Activated CD8-positive, alpha-beta memory T cell treated with anti-CD3 and anti-CD28 coated beads, Interleukin-2, amount 50 U/mL, for 48 hours (primary cell): ENCODE measurements around the gene HARBI1.
"Not testable (repeated sequence)": the region's sequence is repeated elsewhere in the genome, so short reads cannot be mapped to it uniquely, and the experiment has no call there.

Source experiments
- DNase-seq: peaks from one replicate; pipeline ENCODE4 v3.0.0-alpha.2; 2020

The HARBI1 gene

DNA sequence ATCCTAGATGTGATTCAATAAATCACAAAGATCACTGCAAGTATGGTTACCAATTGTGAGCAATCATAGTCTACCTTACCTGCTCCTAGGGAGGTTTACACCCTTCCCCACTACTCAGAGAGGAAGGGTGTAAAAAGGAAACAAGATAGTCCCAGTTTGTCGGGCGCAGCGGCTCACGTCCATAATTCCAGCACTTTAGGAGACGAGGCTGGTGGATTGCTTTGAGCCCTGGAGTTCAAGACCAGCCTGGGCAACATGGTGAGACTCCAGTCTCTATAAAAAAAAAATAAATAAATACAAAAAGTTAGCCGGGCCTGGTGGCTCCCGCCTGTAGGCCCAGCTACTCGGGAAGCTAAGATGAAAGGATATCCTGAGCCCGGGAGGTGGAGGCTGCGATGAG, 22.2 kb downstream of the HARBI1 start:
- DNase-seq: no peak

DNA sequence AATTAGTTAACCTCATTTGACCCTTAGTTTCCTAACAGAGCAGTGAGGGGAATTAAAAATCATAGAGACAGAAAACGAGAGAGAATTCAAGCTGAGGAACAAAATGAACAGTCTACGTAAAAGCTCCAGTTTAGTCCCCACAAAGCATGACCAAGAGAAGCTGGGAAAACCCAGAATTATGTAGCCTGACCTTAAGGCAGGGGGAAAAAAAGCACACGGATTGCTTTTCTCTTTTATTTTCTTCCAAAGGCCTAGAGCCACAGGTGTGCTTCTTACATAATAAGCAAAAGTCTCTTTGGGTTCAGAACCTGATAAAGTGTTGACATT, 22.7 kb downstream of the HARBI1 start:
- no peak for DNase-seq

- DNase-seq: peak; percentile 85
Measured at GRCh38 chr11:46593550-46594373, 23.3 kb downstream of the HARBI1 start, which contains the start of gene AMBRA1. TSS of gene AMBRA1 (minus strand) at chr11:46594023. CDS start at chr11:46548380, 45,643 bp downstream.

- no peak for DNase-seq
Measured at GRCh38 chr11:46590740-46591605, 26.1 kb downstream of the HARBI1 start.

- no peak for DNase-seq
Measured at GRCh38 chr11:46588915-46589314, 28.1 kb downstream of the HARBI1 start.

GRCh38 chr11:46588131-46588530, 28.9 kb downstream of the HARBI1 start:
- DNase-seq: no peak

- not testable (repeated sequence) for DNase-seq
Measured at GRCh38 chr11:46583513-46583912, 33.5 kb downstream of the HARBI1 start.

DNA sequence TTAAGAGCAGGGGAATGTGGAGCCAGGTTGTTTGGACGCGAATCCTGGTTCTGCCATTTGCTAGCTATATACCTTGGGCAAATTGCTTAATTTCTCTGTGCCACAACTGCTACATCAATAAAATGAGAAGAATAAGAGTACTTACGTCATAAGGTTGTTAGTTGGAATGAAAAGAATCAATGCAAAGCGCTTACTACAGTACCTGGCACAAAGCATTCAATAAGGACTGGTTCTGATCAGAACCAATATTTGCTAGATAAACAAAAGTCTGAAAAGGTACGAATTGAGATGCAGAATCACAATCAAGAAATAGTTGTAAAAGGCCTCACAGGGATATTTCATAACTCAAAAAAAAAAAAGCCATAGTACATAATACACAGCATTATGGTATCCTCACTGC, 34.4 kb downstream of the HARBI1 start:
- no peak for DNase-seq

DNA sequence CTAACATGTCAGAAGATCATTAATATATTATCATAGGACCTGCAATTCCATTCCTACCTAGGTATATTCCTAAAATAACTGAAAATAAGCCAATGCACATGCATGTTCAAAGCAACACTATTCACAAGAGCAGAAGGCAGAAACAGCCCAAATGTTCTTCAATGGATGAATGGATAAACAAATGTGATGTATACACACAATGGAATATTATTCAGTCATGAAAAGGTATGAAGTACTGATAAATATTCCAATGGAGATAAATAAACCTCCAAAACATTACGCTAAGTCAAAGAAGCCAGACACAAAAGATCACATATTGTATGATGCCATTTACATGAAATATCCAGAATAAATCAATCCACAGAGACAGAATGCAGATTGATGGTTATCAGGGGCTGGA, 40.0 kb downstream of the HARBI1 start:
- DNase-seq: no peak

- no peak for DNase-seq
Measured at GRCh38 chr11:46574656-46575055, 42.4 kb downstream of the HARBI1 start.

DNA sequence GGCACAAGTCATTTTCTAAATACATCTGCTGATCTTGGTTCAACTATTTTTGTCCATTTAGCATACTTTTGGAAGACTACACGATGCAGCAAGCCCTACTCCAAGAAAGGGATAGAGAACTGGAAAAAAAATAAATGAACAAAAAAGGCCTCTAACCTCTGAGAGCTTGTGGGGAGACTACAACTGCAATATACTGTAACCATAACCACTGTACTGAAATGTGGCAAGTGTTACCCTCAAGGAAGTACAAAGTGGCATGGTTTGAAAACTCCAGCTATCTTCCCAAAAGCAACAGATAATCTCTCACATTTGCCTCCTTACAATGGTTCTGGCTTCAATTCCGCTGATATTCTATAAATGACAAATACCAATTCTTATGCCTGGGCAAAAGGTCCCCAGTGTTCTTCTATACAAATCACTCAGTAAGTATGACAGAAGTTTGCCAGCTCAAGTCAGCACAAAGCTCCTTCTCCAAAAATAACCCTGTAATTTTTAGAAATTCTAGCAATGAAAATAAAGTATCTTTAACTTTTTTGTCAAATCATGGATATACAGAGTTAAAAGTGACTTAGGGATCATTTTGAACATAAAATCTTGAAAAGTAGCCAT, 46.1 kb downstream of the HARBI1 start:
- DNase-seq: no peak

DNA sequence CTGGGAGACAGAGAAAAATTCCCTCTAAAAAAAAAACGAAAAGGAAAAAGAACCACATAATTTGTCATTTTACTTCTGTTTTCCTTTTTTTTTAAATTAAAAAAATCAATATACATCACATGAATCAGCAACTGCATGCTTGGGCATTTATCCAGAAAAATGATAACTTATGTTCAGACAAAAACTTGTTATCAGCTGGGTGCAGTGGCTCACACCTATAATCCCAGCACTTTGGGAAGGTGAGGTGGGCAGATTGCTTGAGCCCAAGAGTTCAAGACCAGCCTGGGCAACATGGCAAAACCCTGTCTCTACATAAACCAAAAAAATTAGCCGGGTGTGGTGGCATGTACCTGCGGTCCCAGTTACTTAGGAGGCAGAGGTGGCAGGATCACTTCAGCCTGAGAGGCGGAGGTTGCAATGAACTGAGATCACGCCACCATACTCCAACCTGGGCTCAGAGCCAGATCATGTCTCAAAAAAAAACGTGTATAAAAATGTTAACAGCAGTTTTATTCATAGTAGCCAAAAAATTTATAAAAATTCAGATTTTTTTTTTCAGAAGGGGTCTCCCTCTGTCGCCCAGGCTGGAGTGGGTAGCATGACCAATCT, 51.7 kb downstream of the HARBI1 start:
- no peak for DNase-seq

- no peak for DNase-seq
Measured at GRCh38 chr11:46564459-46564858, 52.6 kb downstream of the HARBI1 start.

DNA sequence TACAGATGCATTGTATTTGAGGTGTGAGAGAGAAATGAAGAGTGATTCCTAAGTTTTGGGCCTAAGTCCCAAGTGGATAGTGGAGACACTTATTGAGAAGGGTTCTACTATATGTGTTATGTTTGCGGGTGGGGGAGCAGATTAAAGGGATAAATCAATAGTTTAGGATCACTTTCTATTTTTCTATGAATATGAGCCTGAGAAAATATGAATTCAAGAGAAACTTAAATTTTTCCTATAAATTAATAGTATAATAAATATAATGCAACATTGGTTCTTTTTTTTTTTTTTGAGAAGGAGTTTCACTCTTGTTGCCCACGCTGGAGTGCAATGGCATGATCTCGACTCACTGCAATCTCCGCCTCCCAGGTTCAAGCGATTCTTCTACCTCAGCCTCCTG, 54.5 kb downstream of the HARBI1 start:
- DNase-seq: no peak

DNA sequence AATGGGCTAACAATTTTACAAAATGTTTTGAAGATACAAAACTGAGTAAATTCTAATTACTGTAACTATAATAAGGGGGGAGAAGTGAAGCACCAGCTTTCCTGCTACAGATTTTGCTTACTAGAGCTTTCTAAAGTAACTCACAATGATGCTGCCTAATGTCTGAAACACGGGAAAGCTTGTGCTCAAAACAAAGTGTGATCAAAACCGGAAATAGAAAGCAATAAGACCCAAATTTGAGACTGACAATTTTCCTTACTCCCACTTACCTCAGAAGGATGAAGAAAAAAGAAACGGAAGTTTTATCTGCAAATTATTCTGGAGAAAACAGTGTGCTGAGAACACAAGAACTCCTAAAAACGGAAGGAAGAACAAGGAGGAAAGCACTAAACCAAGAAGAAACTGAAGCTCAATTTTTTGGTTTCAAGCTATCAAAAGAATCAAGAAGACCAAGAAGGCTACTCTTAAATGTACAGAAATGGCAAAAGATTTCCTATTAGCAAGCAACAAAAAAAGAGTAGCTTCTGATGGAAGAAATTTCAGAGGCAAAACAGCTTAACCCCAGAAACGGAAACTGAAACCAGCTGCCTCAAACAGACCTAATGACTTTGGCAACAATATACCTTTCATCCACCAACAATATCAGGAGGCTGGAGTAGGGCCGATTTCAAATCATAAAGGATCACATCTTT, 56.6 kb downstream of the HARBI1 start:
- DNase-seq: no peak

GRCh38 chr11:46559815-46560214, 57.2 kb downstream of the HARBI1 start:
- no peak for DNase-seq

- no peak for DNase-seq
Measured at GRCh38 chr11:46557684-46558151, 59.3 kb downstream of the HARBI1 start.

DNA sequence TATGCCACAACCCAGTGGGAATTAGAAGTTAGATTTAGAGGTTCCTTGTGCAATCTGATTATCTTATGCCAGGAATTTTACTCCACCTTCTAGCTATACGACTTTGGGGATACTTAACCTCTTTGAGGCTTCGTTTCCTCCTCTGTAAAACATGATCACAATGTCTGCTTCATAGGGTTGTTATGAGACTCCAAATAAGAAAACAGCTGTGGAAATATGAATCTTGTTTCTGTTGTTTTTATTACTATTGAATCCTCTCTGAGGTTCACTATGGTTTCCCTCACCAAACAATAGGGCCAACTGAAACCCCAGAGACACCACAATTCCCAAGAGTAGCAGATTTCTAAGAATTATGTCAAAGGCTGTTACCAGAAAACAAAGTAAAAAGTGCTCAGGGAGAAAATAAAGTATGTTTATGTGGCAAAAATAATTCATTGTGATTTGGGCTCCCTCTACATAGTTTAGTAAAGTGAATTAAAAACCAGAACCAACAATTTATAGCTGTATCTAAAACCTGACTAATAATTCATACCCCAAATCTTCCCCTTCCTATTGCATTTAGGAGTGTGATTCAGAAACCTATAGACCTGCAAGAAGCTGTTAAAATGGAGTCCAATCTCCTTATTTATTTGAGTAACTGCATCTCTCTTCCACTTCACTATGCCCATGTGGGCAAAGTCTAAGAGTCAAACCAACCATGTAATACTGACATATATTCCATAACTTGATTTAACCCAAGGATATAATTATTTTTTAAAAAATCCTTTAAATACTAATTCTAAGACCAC, 61.6 kb downstream of the HARBI1 start:
- no peak for DNase-seq

DNA sequence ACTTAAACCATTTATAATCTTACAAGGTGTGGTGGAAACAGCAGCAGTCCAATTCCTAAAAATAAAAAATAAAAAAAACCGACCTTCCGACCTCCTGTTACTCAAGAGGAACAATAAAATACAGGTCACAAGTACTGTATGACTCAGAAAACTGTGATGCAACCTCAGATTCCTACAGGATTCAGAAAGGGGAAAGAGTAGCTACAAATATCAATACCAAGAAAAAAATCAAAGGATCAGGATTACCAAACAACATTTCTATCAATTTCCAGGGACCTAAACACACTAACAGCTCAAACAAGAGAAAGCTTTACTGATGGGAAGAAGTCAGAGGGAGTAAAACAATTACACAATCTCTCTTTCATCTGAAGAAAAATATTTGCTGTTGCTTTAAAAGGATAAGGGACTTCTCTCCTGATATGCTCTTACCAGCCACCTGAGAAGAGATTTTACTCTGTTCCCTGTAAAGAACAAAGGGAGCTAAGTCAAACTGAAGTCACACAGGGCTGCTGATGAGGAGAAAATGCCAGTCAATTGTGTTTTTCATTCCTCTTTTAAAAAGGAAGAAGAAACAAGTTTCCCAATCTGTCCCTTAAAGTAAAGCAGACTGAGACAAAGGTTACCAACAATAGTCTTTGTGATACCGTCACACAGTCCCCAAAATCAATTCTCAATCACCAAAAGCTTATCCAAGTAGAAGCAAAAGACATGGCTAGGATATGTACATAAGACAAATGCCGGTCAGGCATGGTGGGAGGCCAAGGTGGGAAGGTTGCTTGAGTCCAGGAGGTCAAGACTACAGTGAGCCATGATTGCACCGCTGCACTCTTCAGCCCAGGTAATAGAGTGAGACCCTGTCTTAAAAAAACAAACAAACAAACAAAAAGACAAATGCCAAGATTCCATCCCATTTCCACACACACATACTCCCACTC, 62.5 kb downstream of the HARBI1 start:
- no peak for DNase-seq

GRCh38 chr11:46553814-46554212, 63.2 kb downstream of the HARBI1 start:
- DNase-seq: no peak
